H1 (cell line): ENCODE data around the gene TSPAN9. TPM values are rescaled to one million over a fixed set of nuclear protein-coding genes. Genes with fewer than 3 reads are reported as not detected.

Experiments
- CTCF ChIA-PET: fragments of 300-600 bp; sonication (Branson Sonifier 250); formaldehyde crosslinking; loops from one replicate; lab custom pipeline; 2021; ENCODE audit not compliant: partially characterized antibody; lab: Charles Lee
- POLR2A ChIA-PET: fragments of 300-600 bp; sonication (Branson Sonifier 250); formaldehyde crosslinking; loops from one replicate; lab custom pipeline; 2021; ENCODE audit warnings: inconsistent platforms; ENCODE audit not compliant: partially characterized antibody; lab: Charles Lee
- DNase-seq, 2 experiments: peaks; one replicate each; pipeline versions ENCODE4 v3.0.0 to v3.0.0-alpha.2; 2010 to 2022; ENCODE audit warnings: low spot score in 2 of 2, low read depth in 1 of 2, mixed read lengths in 1 of 2
- FAIRE-seq: peaks from 2 replicates; lab custom pipeline; 2011; peaks lifted over from hg19 to GRCh38; lab: Jason Lieb, UNC
- H2AFZ ChIP-seq: 2 replicates; pipeline ENCODE4 v1.8.1; 2012; ENCODE audit warnings: low read length, inconsistent platforms
- H2AK5ac ChIP-seq: 2 replicates; pipeline ENCODE4 v1.6.1; 2013; ENCODE audit warnings: low read depth, low read length
- H2BK120ac ChIP-seq: replicated peaks from 2 replicates; pipeline ENCODE3; 2013; ENCODE audit warnings: low read depth, low read length, inconsistent platforms
- H2BK12ac ChIP-seq: 2 replicates; pipeline ENCODE4 v1.6.1; 2013; ENCODE audit warnings: low read depth, low read length
- H2BK15ac ChIP-seq: 2 replicates; pipeline ENCODE4 v1.6.1; 2013; ENCODE audit warnings: low read length
- H2BK20ac ChIP-seq: 2 replicates; pipeline ENCODE4 v1.6.1; 2013; ENCODE audit warnings: low read length
- H2BK5ac ChIP-seq: 2 replicates; pipeline ENCODE4 v1.6.1; 2013; ENCODE audit warnings: low read depth, low read length
- H3K14ac ChIP-seq: 2 replicates; pipeline ENCODE4 v1.6.1; 2013; ENCODE audit warnings: inconsistent platforms; ENCODE audit not compliant: insufficient read length
- H3K18ac ChIP-seq: 2 replicates; pipeline ENCODE4 v1.6.1; 2013; ENCODE audit warnings: low read length; ENCODE audit errors: extremely low read depth
- H3K23ac ChIP-seq: 2 replicates; pipeline ENCODE4 v1.6.1; 2013; ENCODE audit warnings: inconsistent platforms; ENCODE audit not compliant: insufficient read length
- H3K23me2 ChIP-seq: 2 replicates; pipeline ENCODE4 v1.6.1; 2013; ENCODE audit warnings: low read depth, low read length
- H3K27ac ChIP-seq: 2 replicates; pipeline ENCODE4 v1.6.1; 2011; ENCODE audit warnings: low read depth, low read length, inconsistent platforms
- H3K27me3 ChIP-seq, 4 experiments: replicated peaks in 1 of 4; 1 replicate in 1 of 4; 2 replicates in 3 of 4; pipeline versions ENCODE4 v1.6.1 to v1.8.1; 2011 to 2013; ENCODE audit warnings: low read length in 3 of 4, mild to moderate bottlenecking in 3 of 4, inconsistent platforms in 2 of 4, mixed read lengths in 2 of 4, moderate library complexity in 1 of 4; ENCODE audit not compliant: control insufficient read depth in 3 of 4, insufficient read depth in 3 of 4; ENCODE audit errors: extremely low read depth in 1 of 4
- H3K36me3 ChIP-seq, 4 experiments: 2 replicates each; pipeline versions ENCODE4 v1.6.1 to v1.8.1; 2011 to 2013; ENCODE audit warnings: mild to moderate bottlenecking in 4 of 4, low read length in 3 of 4, moderate library complexity in 2 of 4, control low read depth in 1 of 4, inconsistent platforms in 1 of 4; ENCODE audit not compliant: insufficient read depth in 4 of 4, control insufficient read depth in 2 of 4
- H3K4ac ChIP-seq: replicated peaks from 2 replicates; pipeline ENCODE3; 2013; ENCODE audit warnings: low read length, low read depth, mixed read lengths, inconsistent platforms; ENCODE audit not compliant: insufficient read length
- H3K4me1 ChIP-seq, 4 experiments: replicated peaks in 1 of 4; 1 replicate in 1 of 4; 2 replicates in 3 of 4; pipeline versions ENCODE4 v1.6.1 to v1.8.1; 2011 to 2013; ENCODE audit warnings: low read length in 3 of 4, inconsistent platforms in 2 of 4, mixed read lengths in 1 of 4; ENCODE audit not compliant: insufficient read depth in 4 of 4, control insufficient read depth in 3 of 4
- H3K4me2 ChIP-seq, 2 experiments: 2 replicates each; pipeline versions ENCODE4 v1.6.1 to v1.8.1; 2011 to 2013; ENCODE audit warnings: low read depth in 2 of 2, low read length in 2 of 2, control low read depth in 1 of 2, inconsistent platforms in 1 of 2, mild to moderate bottlenecking in 1 of 2; ENCODE audit not compliant: insufficient read depth in 1 of 2
- H3K4me3 ChIP-seq, 4 experiments: fragments of 200-600, 300-600 bp in 1 of 4; sonication (generic), shearing (Covaris generic), sonication (Bioruptor Twin) in 1 of 4; 2 replicates each; pipeline versions ENCODE4 v1.5.1 to v1.8.1; 2011 to 2016; ENCODE audit warnings: low read length in 4 of 4, low read depth in 3 of 4, control low read depth in 2 of 4, inconsistent platforms in 2 of 4, mild to moderate bottlenecking in 2 of 4, mixed read lengths in 1 of 4, moderate library complexity in 1 of 4; ENCODE audit not compliant: insufficient read depth in 2 of 4; ENCODE audit errors: extremely low read depth in 1 of 4
- H3K56ac ChIP-seq: replicated peaks from 2 replicates; pipeline ENCODE3; 2013; ENCODE audit warnings: low read depth, mild to moderate bottlenecking, mixed read lengths, low read length, inconsistent platforms; ENCODE audit not compliant: insufficient read length
- H3K79me1 ChIP-seq: 2 replicates; pipeline ENCODE4 v1.6.1; 2013; ENCODE audit warnings: low read depth, low read length, control low read depth
- H3K79me2 ChIP-seq, 2 experiments: 2 replicates each; pipeline versions ENCODE4 v1.6.1 to v1.8.1; 2012 to 2013; ENCODE audit warnings: low read length in 2 of 2, mild to moderate bottlenecking in 2 of 2, inconsistent platforms in 1 of 2; ENCODE audit not compliant: insufficient read depth in 2 of 2, control insufficient read depth in 1 of 2
- H3K9ac ChIP-seq, 4 experiments: replicated peaks in 1 of 4; 1 replicate in 1 of 4; 2 replicates in 3 of 4; pipeline versions ENCODE4 v1.6.1 to v1.8.1; 2011 to 2013; ENCODE audit warnings: low read depth in 3 of 4, low read length in 3 of 4, control low read depth in 2 of 4, mild to moderate bottlenecking in 2 of 4, moderate library complexity in 2 of 4, inconsistent platforms in 1 of 4; ENCODE audit errors: extremely low read depth in 1 of 4
- H3K9me3 ChIP-seq, 2 experiments: 2 replicates each; pipeline versions ENCODE4 v1.6.1 to v1.8.1; 2012 to 2013; ENCODE audit warnings: mild to moderate bottlenecking in 2 of 2, moderate library complexity in 2 of 2, control low read depth in 1 of 2, inconsistent platforms in 1 of 2, low read depth in 1 of 2, low read length in 1 of 2, mixed read lengths in 1 of 2; ENCODE audit not compliant: insufficient read depth in 2 of 2
- H4K20me1 ChIP-seq, 2 experiments: replicated peaks in 1 of 2; 2 replicates each; pipeline versions ENCODE3 to v1.8.1; 2011 to 2013; ENCODE audit warnings: inconsistent platforms in 2 of 2, low read length in 2 of 2, mild to moderate bottlenecking in 1 of 2; ENCODE audit not compliant: insufficient read depth in 2 of 2, control insufficient read depth in 1 of 2
- H4K5ac ChIP-seq: 2 replicates; pipeline ENCODE4 v1.6.1; 2013; ENCODE audit warnings: low read length, low read depth, mixed read lengths, inconsistent platforms; ENCODE audit not compliant: insufficient read length
- H4K8ac ChIP-seq: 2 replicates; pipeline ENCODE4 v1.8.0; 2013; ENCODE audit warnings: mild to moderate bottlenecking, moderate library complexity, low read length, inconsistent platforms; ENCODE audit not compliant: insufficient read depth; ENCODE audit errors: extremely low read depth
- H4K91ac ChIP-seq: replicated peaks from 2 replicates; pipeline ENCODE3; 2013; ENCODE audit warnings: low read length, mixed read lengths, inconsistent platforms; ENCODE audit not compliant: insufficient read length
- ATF3 ChIP-seq: IDR thresholded peaks from 2 replicates; pipeline ENCODE4 v1.6.1; 2011; ENCODE audit warnings: low read depth, mild to moderate bottlenecking, low read length; ENCODE audit not compliant: insufficient read depth
- FOSL1 ChIP-seq: IDR thresholded peaks from 2 replicates; pipeline ENCODE4 v1.6.1; 2011; ENCODE audit warnings: mild to moderate bottlenecking, low read depth, low read length, moderate library complexity; ENCODE audit not compliant: insufficient read depth
- POLR2A ChIP-seq, 2 experiments: IDR thresholded peaks; 1 replicate in 1 of 2; 2 replicates in 1 of 2; pipeline ENCODE4 v1.6.1; 2011; ENCODE audit warnings: low read depth in 2 of 2, low read length in 2 of 2, mild to moderate bottlenecking in 2 of 2; ENCODE audit errors: control extremely low read depth in 1 of 2
- WGBS, 2 experiments: shearing (Covaris generic) in 1 of 2; methylation state at CpG; one replicate each; pipeline versions ENCODE4 v1.1.6 to v1.1.7; 2013 to 2015; ENCODE audit warnings: low lambda C conversion rate in 2 of 2, mixed read lengths in 2 of 2, inconsistent platforms in 1 of 2, low coverage in 1 of 2, missing lambda C conversion rate in 1 of 2; ENCODE audit not compliant: insufficient replicate concordance in 2 of 2, insufficient coverage in 1 of 2, insufficient read length in 1 of 2; ENCODE audit errors: extremely low coverage in 1 of 2, missing lambda C conversion rate in 1 of 2; 5-methylcytosine and 5-hydroxymethylcytosine counted together
- polyA plus RNA-seq, 7 experiments: library from polyadenylated mRNA; depleted of rRNA in 3 of 7; stranded (reverse) in 5 of 7; unstranded in 2 of 7; fragments of >200 nt in 5 of 7; fragments of 200-250 nt in 2 of 7; gene quantifications; 1 replicate in 5 of 7; 2 replicates in 1 of 7; 4 replicates in 1 of 7; pipeline versions ENCODE4 v1.2.1 to v1.2.3, GENCODE V29; 2011 to 2013; ENCODE audit warnings: missing spikeins in 2 of 7, mixed read lengths in 2 of 7
- total RNA-seq: library from RNA; stranded (reverse); fragmentation: NEBNext Ultra II Directional; extraction: Animal tissue kit (Norgen Biotek cat#: 25700); gene quantifications from 2 replicates; pipeline ENCODE4 v1.2.1, GENCODE V29; 2021

Gene TSPAN9
- total and polyA plus RNA-seq, 2 of the 8 experiments (the other 6 are each of a cell fraction or from before 2014, with no cell fraction given), result 11.5 to 29.1 TPM

- Histone ChIP-seq H4K20me1 (peaks cover 0 to 12% of the 10 kb centered on the region in 2 experiments), H3K4me3 (no peak overlapping the region), H3K27ac (no peak overlapping the region), H2BK120ac (no peak overlapping the region), H2BK15ac (no peak overlapping the region), H3K4me2 (no peak overlapping the region), H2AK5ac (no peak overlapping the region), H3K23me2 (no peaks in the 10 kb centered on the region), H3K27me3 (no peaks in the 10 kb centered on the region), H3K9me3 (no peaks in the 10 kb centered on the region), H2AFZ (no peak overlapping the region), H4K8ac (no peak overlapping the region), H3K36me3 (peaks cover 14 to 35% (median 22%) of the 10 kb centered on the region in 4 experiments; a peak in 7 of 8 replicates), H2BK12ac (no peak overlapping the region), H3K4me1 (no peaks in the 10 kb centered on the region; a peak in 2 of 7 replicates), H4K5ac (no peak overlapping the region), H3K14ac (no peak overlapping the region), H4K91ac (no peak overlapping the region), H3K79me2 (no peaks in the 10 kb centered on the region), H2BK5ac (no peak overlapping the region), H3K23ac (no peak overlapping the region), H3K18ac (no peak overlapping the region), H3K4ac (no peak overlapping the region), H3K56ac (no peak overlapping the region), H2BK20ac (no peak overlapping the region), H3K9ac (no peak overlapping the region), H3K79me1 (no peaks in the 10 kb centered on the region; the same call in 1 of the 2 replicates)
- FAIRE-seq (no peak), DNase-seq (no peak)
- POLR2A ChIA-PET, result no interaction called here
- CTCF ChIA-PET, result interaction anchor here (1.3 to 2.8 kb wide), 3 partner anchors 8 to 96 kb away, joined by 3 to 14 read pairs (median 7); no protein-coding TSS in a partner anchor
- TF ChIP-seq FOSL1 (no peak), POLR2A (IDR thresholded peaks at IDR 0.05; ENCODE audit: control extremely low read depth in 1 of 2, low read depth in 2 of 2, low read length in 2 of 2) (0 out of 3 replicates have a peak, but pooled peaks of 1 of the 2 experiments have one; percentile 10), ATF3 (no peak)
- WGBS, 2 experiments, result 90% methylated on average over 13 of the region's 15 CpGs; no CpG with 5 or more reads in 1 of the 2 experiments
These were observed 37.0 kb upstream of the TSPAN9 start for GRCh38 chr12:3040026-3040656.
